HG02970 (cell line): Measurements from ENCODE around the gene ATG4D.
"Not testable (repeated sequence)": the region's sequence is repeated elsewhere in the genome, so short reads cannot be mapped to it uniquely, and the experiment has no call there.

ENCODE experiments used
- ATAC-seq: cut with Tn5 transposase; IDR thresholded peaks from one replicate; pipeline ENCODE4 v1.9.1; 2021; ENCODE audit warnings: mild to moderate bottlenecking, moderate library complexity, moderate number of reproducible peaks; ENCODE audit not compliant: unreplicated experiment, low FRiP score

The ATG4D gene

GRCh38 chr19:10518444-10519361, 25.0 kb upstream of the ATG4D start:
- no peak for ATAC-seq

- ATAC-seq, result no peak
These were observed 24.3 kb upstream of the ATG4D start for GRCh38 chr19:10519421-10519820.

GRCh38 chr19:10520652-10521318, 22.9 kb upstream of the ATG4D start:
- no peak for ATAC-seq

GRCh38 chr19:10521461-10522171, 22.1 kb upstream of the ATG4D start:
- ATAC-seq, result no peak

GRCh38 chr19:10523135-10523636, 20.5 kb upstream of the ATG4D start:
- ATAC-seq, result no peak

GRCh38 chr19:10525636-10526035, 18.1 kb upstream of the ATG4D start:
- no peak for ATAC-seq

GRCh38 chr19:10526887-10527286, 16.8 kb upstream of the ATG4D start:
- not testable (repeated sequence) for ATAC-seq

GRCh38 chr19:10532457-10532856, 11.2 kb upstream of the ATG4D start:
- no peak for ATAC-seq

- no peak for ATAC-seq
These were observed 9.9 kb upstream of the ATG4D start for GRCh38 chr19:10533646-10534386.

- ATAC-seq, result no peak
These were observed 8.1 kb upstream of the ATG4D start for GRCh38 chr19:10535613-10536012.

- no peak for ATAC-seq
These were observed 6.0 kb upstream of the ATG4D start for GRCh38 chr19:10537668-10538067.

GRCh38 chr19:10538204-10538983, 5.3 kb upstream of the ATG4D start:
- no peak for ATAC-seq

GRCh38 chr19:10539016-10539415, 4.7 kb upstream of the ATG4D start:
- ATAC-seq, result not testable (repeated sequence)

GRCh38 chr19:10543059-10543419, 665 bp upstream of the ATG4D start:
- no peak for ATAC-seq

GRCh38 chr19:10544242-10544752, 593 bp downstream of the ATG4D start:
- ATAC-seq, result no peak

GRCh38 chr19:10544753-10545251, 1.1 kb downstream of the ATG4D start:
- no peak for ATAC-seq

GRCh38 chr19:10546817-10547216, 3.1 kb downstream of the ATG4D start:
- no peak for ATAC-seq

- ATAC-seq, result no peak
These were observed 5.1 kb downstream of the ATG4D start for GRCh38 chr19:10548746-10549276.

- ATAC-seq, result no peak
These were observed 6.0 kb downstream of the ATG4D start for GRCh38 chr19:10549733-10550132.
